Tibial nerve (tissue), 3 donors: ENCODE measurements around the gene TLR6.

Source experiments
- CTCF ChIP-seq, 5 experiments: fragments of 200-600 bp in 3 of 5; fragments of 450-650 bp in 2 of 5; sonication (generic) in 3 of 5; IDR thresholded peaks; one replicate each; pipeline ENCODE4 v1.5.1; 2016 to 2019; ENCODE audit warnings: antibody characterized with exemption in 5 of 5, mild to moderate bottlenecking in 3 of 5, moderate library complexity in 2 of 5
- POLR2A ChIP-seq, 2 donors: fragments of 450-650 bp; IDR thresholded peaks; one replicate each; pipeline ENCODE4 v1.6.1; 2017; ENCODE audit warnings: antibody characterized with exemption in 2 of 2, mild to moderate bottlenecking in 2 of 2, moderate library complexity in 2 of 2

- TF ChIP-seq CTCF (IDR thresholded peaks at IDR 0.05) = no peak
- no peak for TF ChIP-seq POLR2A (IDR thresholded peaks at IDR 0.05)
Observed at GRCh38 chr4:38884254-38884653, 27.6 kb upstream of the TLR6 start.
